Measurements from ENCODE around the gene ADIRF.
"Not testable (repeated sequence)": the region's sequence is repeated elsewhere in the genome, so short reads cannot be mapped to it uniquely, and the experiment has no call there.

Gene ADIRF

GRCh38 chr10:86968271-86968993 lies at the start of gene ADIRF:
Gene ADIRF, plus strand, starts transcription at chr10:86968482. Its CDS starts 63 bp downstream, at chr10:86968545.
- in situ Hi-C loops (cut with HindIII; ENCODE audit: low sequenced_read_pairs) = no loop called here

- in situ Hi-C loops (cut with HindIII; ENCODE audit: low sequenced_read_pairs) = loop anchor here (5.0 kb wide), 1 partner anchor 215 kb away; no protein-coding TSS in a partner anchor
Measured at GRCh38 chr10:86922553-86922961, 45.7 kb upstream of the ADIRF start.

- in situ Hi-C loops (cut with HindIII; ENCODE audit: low sequenced_read_pairs) = no loop called here
Measured at GRCh38 chr10:86929468-86930380, 38.6 kb upstream of the ADIRF start.

- in situ Hi-C loops (cut with HindIII; ENCODE audit: low sequenced_read_pairs) = no loop called here
Measured at GRCh38 chr10:86931872-86932271, 36.4 kb upstream of the ADIRF start.

- in situ Hi-C loops (cut with HindIII; ENCODE audit: low sequenced_read_pairs) = no loop called here
Measured at GRCh38 chr10:86932674-86933073, 35.6 kb upstream of the ADIRF start.

- in situ Hi-C loops (cut with HindIII; ENCODE audit: low sequenced_read_pairs) = not testable (repeated sequence)
Measured at GRCh38 chr10:86934162-86934711, 34.0 kb upstream of the ADIRF start.

GRCh38 chr10:86936661-86937501 lies 31.4 kb upstream of the ADIRF start:
- in situ Hi-C loops (cut with HindIII; ENCODE audit: low sequenced_read_pairs) = no loop called here

- in situ Hi-C loops (cut with HindIII; ENCODE audit: low sequenced_read_pairs) = no loop called here
Measured at GRCh38 chr10:86937502-86938154, 30.7 kb upstream of the ADIRF start.

- in situ Hi-C loops (cut with HindIII; ENCODE audit: low sequenced_read_pairs) = no loop called here
Measured at GRCh38 chr10:86938260-86938659, 30.0 kb upstream of the ADIRF start.

- in situ Hi-C loops (cut with HindIII; ENCODE audit: low sequenced_read_pairs) = not testable (repeated sequence)
Measured at GRCh38 chr10:86940076-86940475, 28.2 kb upstream of the ADIRF start.

GRCh38 chr10:86940677-86941076 lies 27.6 kb upstream of the ADIRF start:
- in situ Hi-C loops (cut with HindIII; ENCODE audit: low sequenced_read_pairs) = no loop called here

- in situ Hi-C loops (cut with HindIII; ENCODE audit: low sequenced_read_pairs) = no loop called here
Measured at GRCh38 chr10:86941426-86941825, 26.9 kb upstream of the ADIRF start.

GRCh38 chr10:86941991-86942421 lies 26.3 kb upstream of the ADIRF start:
- in situ Hi-C loops (cut with HindIII; ENCODE audit: low sequenced_read_pairs) = no loop called here

- in situ Hi-C loops (cut with HindIII; ENCODE audit: low sequenced_read_pairs) = no loop called here
Measured at GRCh38 chr10:86942441-86943315, 25.6 kb upstream of the ADIRF start.

GRCh38 chr10:86943316-86944030 lies 24.8 kb upstream of the ADIRF start:
- in situ Hi-C loops (cut with HindIII; ENCODE audit: low sequenced_read_pairs) = no loop called here

GRCh38 chr10:86944031-86944419 lies 24.3 kb upstream of the ADIRF start:
- in situ Hi-C loops (cut with HindIII; ENCODE audit: low sequenced_read_pairs) = no loop called here

- in situ Hi-C loops (cut with HindIII; ENCODE audit: low sequenced_read_pairs) = no loop called here
Measured at GRCh38 chr10:86944471-86944870, 23.8 kb upstream of the ADIRF start.

- in situ Hi-C loops (cut with HindIII; ENCODE audit: low sequenced_read_pairs) = no loop called here
Measured at GRCh38 chr10:86944907-86945306, 23.4 kb upstream of the ADIRF start.

Data from endothelial cell of hepatic sinusoid (primary cell).